Smooth muscle cell (in vitro differentiated cells): ENCODE measurements around the gene MATN1. TPM values are rescaled to one million over a fixed set of nuclear protein-coding genes. Genes with fewer than 3 reads are reported as not detected.

Experiments used
- DNase-seq: peaks from one replicate; lab custom pipeline; 2025; ENCODE audit not compliant: unreplicated experiment; lab: John Stamatoyannopoulos, UW
- H2AFZ ChIP-seq: fragments of 200-600 bp; sonication (generic); 2 replicates; pipeline ENCODE4 v1.6.0; 2016; ENCODE audit warnings: antibody characterized with exemption, low read depth, mild to moderate bottlenecking
- H3F3A ChIP-seq: fragments of 200-600 bp; sonication (generic); 2 replicates; pipeline ENCODE4 v1.6.0; 2017; ENCODE audit warnings: antibody characterized with exemption, low read depth
- H3K27ac ChIP-seq: fragments of 200-600 bp; sonication (generic); 2 replicates; pipeline ENCODE4 v1.5.1; 2016; ENCODE audit warnings: low read depth, mild to moderate bottlenecking
- H3K27me3 ChIP-seq: fragments of 200-600 bp; sonication (generic); 2 replicates; pipeline ENCODE4 v1.6.1; 2016; ENCODE audit warnings: low read depth, mild to moderate bottlenecking
- H3K36me3 ChIP-seq: fragments of 200-600 bp; sonication (generic); 2 replicates; pipeline ENCODE4 v1.5.1; 2016; ENCODE audit warnings: low read depth
- H3K4me1 ChIP-seq: fragments of 200-600 bp; sonication (generic); 2 replicates; pipeline ENCODE4 v1.5.1; 2016; ENCODE audit warnings: low read depth
- H3K4me2 ChIP-seq: fragments of 200-600 bp; sonication (generic); 2 replicates; pipeline ENCODE4 v1.6.0; 2016; ENCODE audit warnings: mild to moderate bottlenecking
- H3K4me3 ChIP-seq: fragments of 200-600 bp; sonication (generic); 2 replicates; pipeline ENCODE4 v1.5.1; 2016; ENCODE audit warnings: mild to moderate bottlenecking
- H3K79me2 ChIP-seq: fragments of 200-600 bp; sonication (generic); 2 replicates; pipeline ENCODE4 v1.6.0; 2016; ENCODE audit warnings: low read depth, mild to moderate bottlenecking
- H3K9ac ChIP-seq: fragments of 200-600 bp; sonication (generic); 2 replicates; pipeline ENCODE4 v1.6.0; 2016; ENCODE audit warnings: low read depth
- H3K9me3 ChIP-seq: fragments of 200-600 bp; sonication (generic); replicated peaks from 2 replicates; pipeline ENCODE4 v1.5.1; 2016; ENCODE audit warnings: low read depth
- H4K20me1 ChIP-seq: fragments of 200-600 bp; sonication (generic); 2 replicates; pipeline ENCODE4 v1.6.0; 2016; ENCODE audit warnings: low read depth
- WGBS: methylation state at CpG from one replicate; pipeline ENCODE4 v1.1.7; 2016; ENCODE audit warnings: low lambda C conversion rate; 5-methylcytosine and 5-hydroxymethylcytosine counted together
- polyA plus RNA-seq: library from polyadenylated mRNA; unstranded; fragments of >200 nt; fragmentation: Nextera tagmentation; extraction: Ambion mirVana; gene quantifications from 2 replicates; pipeline ENCODE4 v1.2.1, GENCODE V29; 2016
- total RNA-seq: library from RNA; depleted of rRNA; stranded (reverse); fragments of >200 nt; gene quantifications from 2 replicates; pipeline ENCODE4 v1.2.3, GENCODE V29; 2014
- TF ChIP-seq, protein P1 (sequence below): fragments of 200-600 bp; sonication (generic); IDR thresholded peaks from 2 replicates; pipeline ENCODE4 v1.5.1; 2017; ENCODE audit warnings: borderline replicate concordance, mild to moderate bottlenecking, antibody characterized with exemption; ENCODE audit not compliant: insufficient read depth, poor library complexity, severe bottlenecking

The MATN1 gene
- total and polyA plus RNA-seq, 2 experiments from 2014 or later, result 0.40 to 2.0 TPM

DNA sequence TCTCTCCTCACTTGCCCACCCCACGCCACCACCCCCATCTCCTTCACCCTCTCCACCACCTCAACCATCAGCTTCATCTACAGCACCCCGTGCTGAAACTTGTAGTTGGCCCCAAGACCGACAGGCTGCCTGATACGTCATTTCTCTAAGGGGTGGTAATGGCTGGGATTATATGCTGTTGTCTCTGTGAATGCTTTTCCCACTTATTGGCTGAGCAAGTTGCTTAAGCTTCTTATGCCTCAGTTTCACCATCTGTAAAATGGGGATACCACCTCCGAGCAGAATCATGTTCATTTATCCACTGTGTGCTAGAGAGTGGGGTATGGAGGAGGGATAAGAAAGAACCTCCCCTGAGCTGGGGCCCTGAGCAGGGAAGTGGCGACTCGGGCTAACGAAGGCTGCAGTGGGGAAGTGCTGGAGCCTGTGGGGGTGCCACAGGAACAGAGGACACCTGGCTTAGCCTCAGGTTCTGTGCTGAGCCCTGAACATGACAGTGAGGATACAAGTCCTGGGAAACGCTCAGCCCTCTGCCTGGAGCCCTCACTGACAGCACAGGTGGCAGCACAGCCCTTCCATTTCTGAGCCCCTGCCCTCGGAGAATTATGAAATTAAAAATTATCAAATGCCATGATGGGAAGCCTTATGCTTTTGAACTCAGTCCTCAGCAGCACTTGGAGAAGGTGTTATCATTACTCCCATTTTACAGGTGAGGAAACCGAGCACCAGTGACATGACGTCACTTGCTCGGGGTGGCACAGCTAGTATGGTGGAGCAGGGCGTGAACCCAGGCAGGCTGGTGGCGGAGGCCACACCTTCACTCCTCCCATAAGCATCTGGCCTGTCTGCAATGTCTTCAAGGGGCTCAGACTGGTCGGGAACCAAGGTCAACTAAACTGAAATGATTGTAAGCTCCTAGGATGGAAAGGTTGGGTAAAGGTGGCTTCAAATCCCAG lies 2.8 kb downstream of the MATN1 start:
- Histone ChIP-seq H3F3A (no peaks in the 10 kb centered on the region), H3K36me3 (no peaks in the 10 kb centered on the region), H3K27me3 (no peaks in the 10 kb centered on the region), H3K79me2 (no peaks in the 10 kb centered on the region), H2AFZ (no peak overlapping the region), H3K27ac (no peak overlapping the region), H3K9me3 (no peaks in the 10 kb centered on the region), H4K20me1 (no peaks in the 10 kb centered on the region), H3K4me1 (peaks cover 5% of the 10 kb centered on the region), H3K9ac (no peak overlapping the region), H3K4me3 (no peak overlapping the region), H3K4me2 (no peak overlapping the region)
- TF ChIP-seq, protein P1, sequence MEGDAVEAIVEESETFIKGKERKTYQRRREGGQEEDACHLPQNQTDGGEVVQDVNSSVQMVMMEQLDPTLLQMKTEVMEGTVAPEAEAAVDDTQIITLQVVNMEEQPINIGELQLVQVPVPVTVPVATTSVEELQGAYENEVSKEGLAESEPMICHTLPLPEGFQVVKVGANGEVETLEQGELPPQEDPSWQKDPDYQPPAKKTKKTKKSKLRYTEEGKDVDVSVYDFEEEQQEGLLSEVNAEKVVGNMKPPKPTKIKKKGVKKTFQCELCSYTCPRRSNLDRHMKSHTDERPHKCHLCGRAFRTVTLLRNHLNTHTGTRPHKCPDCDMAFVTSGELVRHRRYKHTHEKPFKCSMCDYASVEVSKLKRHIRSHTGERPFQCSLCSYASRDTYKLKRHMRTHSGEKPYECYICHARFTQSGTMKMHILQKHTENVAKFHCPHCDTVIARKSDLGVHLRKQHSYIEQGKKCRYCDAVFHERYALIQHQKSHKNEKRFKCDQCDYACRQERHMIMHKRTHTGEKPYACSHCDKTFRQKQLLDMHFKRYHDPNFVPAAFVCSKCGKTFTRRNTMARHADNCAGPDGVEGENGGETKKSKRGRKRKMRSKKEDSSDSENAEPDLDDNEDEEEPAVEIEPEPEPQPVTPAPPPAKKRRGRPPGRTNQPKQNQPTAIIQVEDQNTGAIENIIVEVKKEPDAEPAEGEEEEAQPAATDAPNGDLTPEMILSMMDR, result no peak
- WGBS, result 93% methylated on average over 16 of the region's 16 CpGs
- no peak for DNase-seq

DNA sequence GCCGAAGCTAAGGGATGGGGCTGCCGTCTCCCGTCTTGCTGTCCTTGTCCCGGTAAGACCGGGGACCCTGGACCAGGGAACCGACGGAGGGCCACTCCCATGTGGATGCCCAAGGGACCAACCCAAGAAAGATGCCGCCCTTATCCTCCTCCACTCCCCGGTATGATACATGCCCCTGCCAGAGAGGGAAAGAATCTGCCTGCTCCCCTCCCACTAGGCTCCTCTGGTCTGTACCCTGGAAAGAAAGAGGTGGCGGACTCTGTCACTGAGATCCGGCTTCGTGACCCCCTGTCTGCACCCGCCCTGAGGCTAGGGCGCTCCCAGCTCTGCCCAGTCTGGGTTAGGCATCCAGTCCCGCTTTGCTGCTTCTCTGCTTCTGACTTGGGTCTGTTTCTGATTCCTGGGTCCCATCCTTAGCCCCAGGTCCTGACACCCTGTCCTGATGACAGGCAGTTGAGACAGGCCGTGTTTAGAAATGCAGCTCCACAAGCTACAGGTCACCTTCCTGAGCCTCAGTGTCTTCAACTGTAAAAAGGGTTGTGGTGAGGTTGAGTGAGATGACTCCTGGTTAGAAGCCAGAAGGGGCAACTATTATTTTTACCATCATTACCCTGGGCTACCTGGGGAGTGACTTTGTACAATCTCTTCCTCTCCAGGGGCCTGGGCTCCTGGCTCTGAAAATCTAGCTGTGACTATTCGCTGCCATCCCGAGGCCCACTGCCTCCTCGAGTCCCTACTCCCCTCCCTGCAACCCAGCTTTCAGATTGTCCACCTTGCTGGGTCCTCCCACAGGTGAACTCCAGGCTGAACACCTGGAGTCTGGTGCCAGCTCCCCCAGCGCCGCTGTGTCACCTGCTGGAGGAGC lies 3.7 kb downstream of the MATN1 start:
- Histone ChIP-seq H3K27me3 (no peaks in the 10 kb centered on the region), H3K4me3 (peak overlapping the region; percentile 53), H3K79me2 (no peaks in the 10 kb centered on the region), H3F3A (no peaks in the 10 kb centered on the region), H3K36me3 (no peaks in the 10 kb centered on the region), H3K4me1 (peaks cover 5% of the 10 kb centered on the region), H3K9ac (no peak overlapping the region), H3K27ac (peak overlapping the region; percentile 99), H4K20me1 (no peaks in the 10 kb centered on the region), H3K4me2 (peak overlapping the region; percentile 84), H2AFZ (no peak overlapping the region), H3K9me3 (no peaks in the 10 kb centered on the region)
- TF ChIP-seq, protein P1, result no peak
- 47% methylated on average over 21 of the region's 21 CpGs for WGBS
- DNase-seq, result no peak

DNA sequence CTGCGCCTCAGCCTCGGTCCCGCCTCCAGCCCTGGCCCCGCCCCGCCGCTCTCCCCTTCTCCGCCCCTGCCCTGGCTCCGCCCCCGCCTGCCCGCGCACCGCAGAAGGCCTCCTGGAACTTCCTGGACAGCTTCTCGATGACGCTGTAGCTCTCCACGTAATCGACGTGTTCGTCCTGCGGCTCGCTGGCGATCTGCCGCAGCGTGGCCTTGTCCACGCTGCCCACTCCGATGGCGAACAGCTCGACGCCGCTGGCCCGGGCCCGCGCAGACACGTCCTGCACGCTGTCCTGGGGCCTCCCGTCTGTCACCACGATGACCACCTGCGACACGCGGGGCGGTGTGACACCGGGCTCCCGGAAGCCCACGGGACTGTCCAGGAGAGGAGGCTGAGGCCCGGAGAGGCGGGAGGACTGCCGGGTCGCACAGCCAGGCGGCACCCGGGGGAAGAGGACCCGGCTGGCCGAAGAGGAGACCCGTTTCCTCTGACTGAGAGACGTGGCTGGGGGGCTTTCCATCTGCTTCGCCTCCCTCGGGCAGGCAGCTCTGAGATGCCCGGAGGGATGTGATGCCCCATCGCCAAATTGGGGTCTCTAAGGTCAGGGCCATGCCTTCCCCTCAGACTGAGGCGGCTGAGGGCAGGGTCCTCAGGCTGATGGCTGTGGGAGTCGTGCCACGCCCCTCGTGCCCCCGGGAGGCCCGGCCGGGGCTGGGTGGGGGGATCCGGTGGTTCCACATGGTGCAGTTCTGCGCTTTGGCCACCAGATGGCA lies 4.6 kb downstream of the MATN1 start:
- no peaks in the 10 kb centered on the region for H4K20me1 ChIP-seq
- DNase-seq, result peak; percentile 83
- H3K9ac ChIP-seq, result peak overlapping the region; percentile 92
- no peaks in the 10 kb centered on the region for H3K79me2 ChIP-seq
- H2AFZ ChIP-seq, result peak overlapping the region; percentile 90
- H3K9me3 ChIP-seq, result no peaks in the 10 kb centered on the region
- under 1% methylated on average over 52 of the region's 66 CpGs for WGBS
- peaks cover 5% of the 10 kb centered on the region for H3K4me1 ChIP-seq
- peak overlapping the region; percentile 53 for H3K4me3 ChIP-seq
- H3K36me3 ChIP-seq, result no peaks in the 10 kb centered on the region
- H3K4me2 ChIP-seq, result peak overlapping the region; percentile 84
- TF ChIP-seq, protein P1, result peak; percentile 99
- no peaks in the 10 kb centered on the region for H3F3A ChIP-seq
- H3K27ac ChIP-seq, result peak overlapping the region; percentile 99
- H3K27me3 ChIP-seq, result no peaks in the 10 kb centered on the region
